OCI-LY7 (cell line): ENCODE data around the gene SLC39A2. TPM values are rescaled to one million over a fixed set of nuclear protein-coding genes. Genes with fewer than 3 reads are reported as not detected.
"Not testable (repeated sequence)": the region's sequence is repeated elsewhere in the genome, so short reads cannot be mapped to it uniquely, and the experiment has no call there.

ENCODE experiments used
- Bru-seq: library from RNA; stranded (reverse); fragments of 400-500 nt; gene quantifications from one replicate; lab custom pipeline; 2021; lab: Mats Ljungman, UMichigan
- BruChase-seq, 2 experiments: library from RNA; stranded (reverse); fragments of 400-500 nt; gene quantifications; one replicate each; lab custom pipeline; 2021; lab: Mats Ljungman, UMichigan
- BruUV-seq: library from RNA; stranded (reverse); fragments of 400-500 nt; replicated peaks from 2 replicates; lab custom pipeline; 2021; lab: Mats Ljungman, UMichigan
- CTCF ChIA-PET: fragments of 300-600 bp; sonication (Branson Sonifier 250); formaldehyde crosslinking; loops from one replicate; lab custom pipeline; 2022; ENCODE audit warnings: antibody characterized with exemption; ENCODE audit not compliant: unreplicated experiment; lab: Charles Lee
- POLR2A ChIA-PET: fragments of 300-600 bp; sonication (Branson Sonifier 250); formaldehyde crosslinking; loops from one replicate; lab custom pipeline; 2022; ENCODE audit warnings: antibody characterized with exemption; lab: Charles Lee
- DNase-seq: peaks from one replicate; pipeline ENCODE4 v3.0.0-alpha.2; 2015; ENCODE audit warnings: low spot score
- H2AFZ ChIP-seq: fragments of 200-600 bp; sonication (generic), shearing (Covaris generic); 2 replicates; pipeline ENCODE4 v1.6.1; 2014; ENCODE audit warnings: mild to moderate bottlenecking, antibody characterized with exemption, low read length, moderate library complexity
- H3K27ac ChIP-seq: fragments of 200-600 bp; sonication (generic); 2 replicates; pipeline ENCODE4 v1.5.1; 2014; ENCODE audit warnings: mixed run types, low read depth, mild to moderate bottlenecking, moderate library complexity, low read length, inconsistent platforms; ENCODE audit not compliant: poor library complexity, severe bottlenecking
- H3K36me3 ChIP-seq: fragments of 200-600 bp; sonication (generic); 2 replicates; pipeline ENCODE4 v1.6.1; 2014; ENCODE audit warnings: mild to moderate bottlenecking, antibody characterized with exemption, low read length, moderate library complexity, mixed read lengths; ENCODE audit not compliant: insufficient read depth
- H3K4me1 ChIP-seq: fragments of 200-600 bp; sonication (generic); 2 replicates; pipeline ENCODE4 v1.5.1; 2014; ENCODE audit warnings: mild to moderate bottlenecking, low read length; ENCODE audit not compliant: insufficient read depth, poor library complexity, severe bottlenecking
- H3K4me2 ChIP-seq: fragments of 200-600 bp; sonication (generic); 2 replicates; pipeline ENCODE4 v1.6.1; 2014; ENCODE audit warnings: mild to moderate bottlenecking, low read length
- H3K4me3 ChIP-seq: fragments of 200-600 bp; sonication (generic); 2 replicates; pipeline ENCODE4 v1.5.1; 2014; ENCODE audit warnings: mild to moderate bottlenecking, low read depth, low read length; ENCODE audit not compliant: poor library complexity, severe bottlenecking
- H3K79me2 ChIP-seq: fragments of 200-600 bp; sonication (generic); 2 replicates; pipeline ENCODE4 v1.6.1; 2016; ENCODE audit warnings: low read depth, mild to moderate bottlenecking, low read length, moderate library complexity, mixed read lengths; ENCODE audit not compliant: insufficient read depth
- H3K9me2 ChIP-seq: fragments of 200-600 bp; sonication (generic); 2 replicates; pipeline ENCODE4 v1.6.1; 2016; ENCODE audit warnings: mild to moderate bottlenecking, low read length, mixed read lengths; ENCODE audit not compliant: insufficient read depth
- H3K9me3 ChIP-seq: fragments of 200-600 bp; sonication (generic); 2 replicates; pipeline ENCODE4 v1.6.1; 2014; ENCODE audit warnings: mild to moderate bottlenecking, mixed run types, low read length, mixed read lengths
- H4K20me1 ChIP-seq: fragments of 200-600 bp; sonication (generic); 2 replicates; pipeline ENCODE4 v1.6.1; 2014; ENCODE audit warnings: mild to moderate bottlenecking, antibody characterized with exemption, low read length, moderate library complexity, mixed read lengths; ENCODE audit not compliant: insufficient read depth
- EZH2phosphoT487 ChIP-seq: fragments of 200-600 bp; sonication (generic); IDR thresholded peaks from 2 replicates; pipeline ENCODE4 v1.6.1; 2018; ENCODE audit warnings: low read depth, borderline replicate concordance, mild to moderate bottlenecking, mixed run types, antibody characterized with exemption, low read length, moderate library complexity, mixed read lengths
- intact Hi-C: fragments of 100-400 bp; cut with micrococcal nuclease; formaldehyde crosslinking; loops from one replicate; pipeline ENCODE4 v1.10.0; 2022; ENCODE audit not compliant: unreplicated experiment
- long read RNA-seq: library from polyadenylated mRNA; stranded (forward); transcript quantifications from one replicate; pipeline ENCODE4 v2.0.0, GENCODE V29; 2022
- total RNA-seq, 2 experiments: library from RNA; depleted of rRNA in 1 of 2; stranded (reverse); fragments of >200 nt in 1 of 2; shearing (Covaris generic) in 1 of 2; gene quantifications; 2 replicates each; pipeline ENCODE4 v1.2.3, GENCODE V29; 2014 to 2022
- TF ChIP-seq, protein P1 (sequence below): fragments of 200-600 bp; sonication (generic); conservative IDR thresholded peaks from 2 replicates; pipeline ENCODE4 v1.5.1; 2014; ENCODE audit warnings: mild to moderate bottlenecking, antibody characterized with exemption, low read length, moderate library complexity, mixed read lengths

Gene SLC39A2, protein sequence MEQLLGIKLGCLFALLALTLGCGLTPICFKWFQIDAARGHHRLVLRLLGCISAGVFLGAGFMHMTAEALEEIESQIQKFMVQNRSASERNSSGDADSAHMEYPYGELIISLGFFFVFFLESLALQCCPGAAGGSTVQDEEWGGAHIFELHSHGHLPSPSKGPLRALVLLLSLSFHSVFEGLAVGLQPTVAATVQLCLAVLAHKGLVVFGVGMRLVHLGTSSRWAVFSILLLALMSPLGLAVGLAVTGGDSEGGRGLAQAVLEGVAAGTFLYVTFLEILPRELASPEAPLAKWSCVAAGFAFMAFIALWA
- total RNA-seq (2014; rRNA removed; shearing (Covaris generic)) = 0.28 and 1.2 TPM in 2 replicates
- 0.23 TPM in 1 of 2 replicates, not detected in the other for total RNA-seq (2022)
- Bru-seq, nascent RNA = percentile 18 among the genes with signal in this experiment
- percentile 26 among the genes with signal in this experiment for BruChase-seq, experiment 1, labeled RNA remaining after a 6-hour chase
- percentile 22 among the genes with signal in this experiment for BruChase-seq, experiment 2, labeled RNA remaining after a 2-hour chase
- long read RNA-seq = 0 reads

DNA sequence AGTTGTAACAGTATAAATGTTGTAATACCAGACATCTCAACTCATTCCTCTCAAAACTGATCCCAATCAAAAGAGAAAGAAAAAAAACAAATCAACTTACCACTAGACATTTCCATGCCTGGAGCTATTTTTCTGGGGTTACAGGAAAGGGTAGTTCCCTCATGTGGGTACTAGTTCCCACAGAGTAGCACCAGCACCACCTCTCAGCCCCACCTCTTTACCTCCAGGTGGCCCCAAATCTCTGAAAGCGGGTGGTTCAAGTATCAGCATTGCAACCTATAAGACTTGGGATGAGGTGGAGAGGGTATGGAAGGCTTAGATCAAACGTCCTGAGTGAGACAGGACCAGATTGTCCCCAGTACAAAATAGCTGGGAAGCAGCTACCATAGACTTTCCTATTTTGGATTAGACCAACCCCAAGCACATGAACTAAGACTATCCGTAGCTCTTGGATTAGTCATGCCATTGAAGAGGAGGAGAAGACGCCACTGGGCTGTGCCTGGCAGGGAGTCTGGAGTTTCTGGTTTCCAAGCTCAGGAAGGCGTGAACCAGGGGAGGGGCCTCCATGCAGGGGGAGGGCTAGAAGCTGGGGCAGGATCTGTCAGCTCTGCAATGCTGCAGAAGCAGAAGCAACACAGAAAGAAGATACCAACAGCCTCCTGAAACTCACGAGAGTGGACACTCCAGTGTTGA is at the start of gene SLC39A2:
SLC39A2 (plus strand) TSS at position 620 of the 693 bp plus-strand sequence. CDS start 154 bp downstream, outside the sequence.
- H3K27ac ChIP-seq = no peak within 1 kb of the TSS
- no peaks in the 10 kb centered on the region for H3K4me1 ChIP-seq
- no peak for DNase-seq
- H3K9me2 ChIP-seq = no peaks in the 10 kb centered on the region
- no peak within 1 kb of the TSS for H2AFZ ChIP-seq
- intact Hi-C loops = no loop called here
- no peaks in the 10 kb centered on the region for H3K79me2 ChIP-seq
- no peaks in the 10 kb centered on the region for H4K20me1 ChIP-seq
- CTCF ChIA-PET = no interaction called here
- no peak within 1 kb of the TSS for H3K4me3 ChIP-seq
- TF ChIP-seq, protein P1, sequence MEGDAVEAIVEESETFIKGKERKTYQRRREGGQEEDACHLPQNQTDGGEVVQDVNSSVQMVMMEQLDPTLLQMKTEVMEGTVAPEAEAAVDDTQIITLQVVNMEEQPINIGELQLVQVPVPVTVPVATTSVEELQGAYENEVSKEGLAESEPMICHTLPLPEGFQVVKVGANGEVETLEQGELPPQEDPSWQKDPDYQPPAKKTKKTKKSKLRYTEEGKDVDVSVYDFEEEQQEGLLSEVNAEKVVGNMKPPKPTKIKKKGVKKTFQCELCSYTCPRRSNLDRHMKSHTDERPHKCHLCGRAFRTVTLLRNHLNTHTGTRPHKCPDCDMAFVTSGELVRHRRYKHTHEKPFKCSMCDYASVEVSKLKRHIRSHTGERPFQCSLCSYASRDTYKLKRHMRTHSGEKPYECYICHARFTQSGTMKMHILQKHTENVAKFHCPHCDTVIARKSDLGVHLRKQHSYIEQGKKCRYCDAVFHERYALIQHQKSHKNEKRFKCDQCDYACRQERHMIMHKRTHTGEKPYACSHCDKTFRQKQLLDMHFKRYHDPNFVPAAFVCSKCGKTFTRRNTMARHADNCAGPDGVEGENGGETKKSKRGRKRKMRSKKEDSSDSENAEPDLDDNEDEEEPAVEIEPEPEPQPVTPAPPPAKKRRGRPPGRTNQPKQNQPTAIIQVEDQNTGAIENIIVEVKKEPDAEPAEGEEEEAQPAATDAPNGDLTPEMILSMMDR = no peak
- no peak for TF ChIP-seq EZH2phosphoT487
- H3K36me3 ChIP-seq = peaks cover 39% of the 10 kb centered on the region
- H3K4me2 ChIP-seq = no peak within 1 kb of the TSS
- no TSS peak for BruUV-seq
- POLR2A ChIA-PET = interaction anchor here (0.9 to 2.2 kb wide), 2 partner anchors 10 to 14 kb away, joined by 3 to 5 read pairs; no protein-coding TSS in a partner anchor
- no peaks in the 10 kb centered on the region for H3K9me3 ChIP-seq

DNA sequence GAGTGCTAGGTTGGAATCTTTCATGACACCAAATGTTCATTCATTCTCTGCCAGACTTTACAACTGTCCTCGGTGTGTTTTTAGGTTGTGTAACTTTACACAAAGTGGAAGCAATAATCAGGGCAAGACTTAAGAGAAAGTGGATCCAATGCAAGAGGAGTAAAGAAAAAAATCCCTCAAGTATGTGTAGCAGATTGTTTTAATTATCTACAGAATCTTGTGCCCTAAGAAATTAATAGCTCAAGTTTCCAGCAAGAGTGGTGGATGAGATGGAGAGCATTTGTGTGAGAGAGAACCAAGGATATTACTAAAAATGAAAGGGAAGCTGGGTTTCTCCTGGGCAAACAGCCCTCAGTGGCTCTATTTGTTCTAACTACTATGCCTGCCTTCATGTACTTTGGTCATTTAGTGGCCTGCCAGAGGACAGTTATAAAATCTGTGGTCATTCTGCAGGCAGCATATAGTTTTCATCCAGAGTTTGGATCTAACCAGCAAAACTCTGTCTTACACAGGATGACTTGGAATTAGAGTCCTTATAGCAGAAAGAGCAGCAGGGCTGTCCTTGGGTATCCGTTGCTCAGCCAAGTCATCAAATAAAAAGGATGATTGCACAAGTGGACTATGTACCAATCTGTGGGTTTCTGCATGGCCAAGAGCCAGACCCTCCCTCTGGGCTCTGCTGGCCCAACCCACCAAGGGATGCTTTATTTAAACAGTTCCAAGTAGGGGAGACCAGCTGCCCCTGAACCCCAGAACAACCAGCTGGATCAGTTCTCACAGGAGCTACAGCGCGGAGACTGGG is 44.2 kb upstream of the SLC39A2 start, which contains the start of gene RNASE2:
RNASE2 (plus strand) TSS at position 752 of the 802 bp plus-strand sequence. CDS start 285 bp downstream, outside the sequence.
- H4K20me1 ChIP-seq, BruUV-seq, H3K27ac ChIP-seq, H3K36me3 ChIP-seq, H3K4me3 ChIP-seq, DNase-seq, H3K9me2 ChIP-seq, H2AFZ ChIP-seq, CTCF ChIA-PET, H3K79me2 ChIP-seq, H3K4me1 ChIP-seq, POLR2A ChIA-PET, intact Hi-C loops, H3K4me2 ChIP-seq, H3K9me3 ChIP-seq: not testable (repeated sequence)

DNA sequence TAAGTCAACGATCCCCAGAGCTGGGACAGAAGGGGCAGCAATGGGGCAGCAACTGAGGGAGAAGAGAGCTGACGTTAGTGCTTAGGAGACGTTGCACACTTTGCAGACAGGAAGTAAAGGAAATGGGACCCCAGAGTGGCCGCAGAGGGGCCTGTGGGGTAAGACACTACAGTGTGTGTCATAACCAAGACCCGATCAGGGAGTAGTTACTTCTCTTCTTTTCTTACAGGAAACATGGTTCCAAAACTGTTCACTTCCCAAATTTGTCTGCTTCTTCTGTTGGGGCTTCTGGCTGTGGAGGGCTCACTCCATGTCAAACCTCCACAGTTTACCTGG is 43.6 kb upstream of the SLC39A2 start:
- H3K4me1 ChIP-seq, intact Hi-C loops, POLR2A ChIA-PET, DNase-seq, H3K4me2 ChIP-seq, H2AFZ ChIP-seq, H3K79me2 ChIP-seq, H3K4me3 ChIP-seq, H3K27ac ChIP-seq, BruUV-seq, H3K36me3 ChIP-seq, H3K9me2 ChIP-seq, H3K9me3 ChIP-seq, CTCF ChIA-PET, H4K20me1 ChIP-seq: not testable (repeated sequence)
